ENCODE data around the gene MRM1.

MRM1 gene

DNA sequence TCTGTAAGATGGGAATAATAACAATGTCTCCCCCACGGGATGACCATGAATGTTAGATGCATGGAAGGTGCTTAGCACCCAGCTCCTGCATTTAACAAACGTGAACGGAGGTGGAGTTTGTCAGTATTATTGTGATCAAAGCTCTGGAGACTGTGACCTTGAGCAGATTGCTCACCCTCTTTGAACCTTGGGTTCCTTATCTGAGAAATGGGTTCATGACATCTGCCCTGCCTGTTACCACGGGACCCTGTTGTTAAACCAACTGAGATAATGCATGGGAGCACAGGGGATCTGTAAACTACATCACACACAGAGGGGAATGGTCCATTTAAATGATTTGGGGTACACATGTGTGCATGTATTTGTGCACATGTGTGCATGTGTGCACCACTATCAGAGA, 29.6 kb downstream of the MRM1 start (continued):
- no peak for TF ChIP-seq CSRNP3 (CRISPR knock-in tag; IDR thresholded peaks at IDR 0.05)
- TF ChIP-seq ESRRG (CRISPR knock-in tag; IDR thresholded peaks at IDR 0.05): no peak
- TF ChIP-seq, protein P1, sequence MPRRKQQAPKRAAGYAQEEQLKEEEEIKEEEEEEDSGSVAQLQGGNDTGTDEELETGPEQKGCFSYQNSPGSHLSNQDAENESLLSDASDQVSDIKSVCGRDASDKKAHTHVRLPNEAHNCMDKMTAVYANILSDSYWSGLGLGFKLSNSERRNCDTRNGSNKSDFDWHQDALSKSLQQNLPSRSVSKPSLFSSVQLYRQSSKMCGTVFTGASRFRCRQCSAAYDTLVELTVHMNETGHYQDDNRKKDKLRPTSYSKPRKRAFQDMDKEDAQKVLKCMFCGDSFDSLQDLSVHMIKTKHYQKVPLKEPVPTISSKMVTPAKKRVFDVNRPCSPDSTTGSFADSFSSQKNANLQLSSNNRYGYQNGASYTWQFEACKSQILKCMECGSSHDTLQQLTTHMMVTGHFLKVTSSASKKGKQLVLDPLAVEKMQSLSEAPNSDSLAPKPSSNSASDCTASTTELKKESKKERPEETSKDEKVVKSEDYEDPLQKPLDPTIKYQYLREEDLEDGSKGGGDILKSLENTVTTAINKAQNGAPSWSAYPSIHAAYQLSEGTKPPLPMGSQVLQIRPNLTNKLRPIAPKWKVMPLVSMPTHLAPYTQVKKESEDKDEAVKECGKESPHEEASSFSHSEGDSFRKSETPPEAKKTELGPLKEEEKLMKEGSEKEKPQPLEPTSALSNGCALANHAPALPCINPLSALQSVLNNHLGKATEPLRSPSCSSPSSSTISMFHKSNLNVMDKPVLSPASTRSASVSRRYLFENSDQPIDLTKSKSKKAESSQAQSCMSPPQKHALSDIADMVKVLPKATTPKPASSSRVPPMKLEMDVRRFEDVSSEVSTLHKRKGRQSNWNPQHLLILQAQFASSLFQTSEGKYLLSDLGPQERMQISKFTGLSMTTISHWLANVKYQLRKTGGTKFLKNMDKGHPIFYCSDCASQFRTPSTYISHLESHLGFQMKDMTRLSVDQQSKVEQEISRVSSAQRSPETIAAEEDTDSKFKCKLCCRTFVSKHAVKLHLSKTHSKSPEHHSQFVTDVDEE (CRISPR knock-in tag; IDR thresholded peaks at IDR 0.05): no peak
- no peak for TF ChIP-seq OSR1 (CRISPR knock-in tag; IDR thresholded peaks at IDR 0.05)
- TF ChIP-seq TOX (CRISPR knock-in tag; IDR thresholded peaks at IDR 0.05; ENCODE audit: borderline replicate concordance): no peak
- no peak for TF ChIP-seq ZNF70 (CRISPR knock-in tag; IDR thresholded peaks at IDR 0.05)

DNA sequence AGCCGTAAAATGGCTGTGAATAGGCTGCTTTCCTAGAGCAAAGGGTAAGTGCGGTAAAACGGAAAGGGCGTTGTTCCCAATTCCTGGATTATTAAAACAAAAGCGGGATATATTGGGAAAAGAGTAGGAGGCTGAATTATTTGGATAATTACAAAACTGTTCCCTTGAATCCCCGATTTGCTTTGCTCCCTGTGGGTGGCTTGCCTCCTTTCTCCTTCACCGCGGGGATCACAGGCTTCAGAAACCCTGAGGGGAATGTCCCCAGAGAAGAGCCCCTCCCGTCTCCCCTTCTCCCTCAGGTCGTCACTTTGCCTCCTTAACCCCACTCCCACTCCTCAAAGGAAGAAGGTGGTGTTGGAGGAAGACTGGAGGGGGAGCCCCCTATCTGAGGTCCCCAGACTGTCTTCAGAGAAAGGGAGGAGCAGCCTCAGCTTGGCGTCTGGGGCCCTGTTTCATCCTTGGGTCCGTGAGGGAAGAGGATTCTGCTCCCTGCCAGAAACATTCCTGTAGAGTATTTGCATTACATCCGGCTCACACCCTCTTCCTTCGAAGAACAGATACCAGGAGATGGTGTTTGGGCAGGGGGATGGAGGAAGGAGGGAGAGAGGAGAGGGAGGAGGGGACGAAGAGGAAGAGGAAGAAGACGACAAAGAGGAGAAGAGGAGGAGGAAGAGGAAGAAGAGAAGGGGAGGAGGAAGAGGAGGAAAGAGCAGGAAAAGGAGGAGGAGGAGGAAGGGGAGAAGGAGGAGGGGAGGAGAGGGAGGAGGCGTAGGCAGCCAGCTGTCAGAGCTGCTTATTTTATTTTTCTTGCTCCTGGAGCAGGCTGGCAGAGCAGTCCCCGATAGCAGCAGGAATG, 31.8 kb downstream of the MRM1 start:
- no peak for TF ChIP-seq BACH2 (CRISPR knock-in tag; IDR thresholded peaks at IDR 0.05; ENCODE audit: borderline replicate concordance)
- TF ChIP-seq GLIS3 (CRISPR knock-in tag; IDR thresholded peaks at IDR 0.05): no peak
- no peak for TF ChIP-seq PPARA (CRISPR knock-in tag; IDR thresholded peaks at IDR 0.05; ENCODE audit: borderline replicate concordance)
- TF ChIP-seq TCF4 (CRISPR knock-in tag; IDR thresholded peaks at IDR 0.05; ENCODE audit: borderline replicate concordance): no peak
- TF ChIP-seq ESRRG (CRISPR knock-in tag; IDR thresholded peaks at IDR 0.05): no peak
- no peak for TF ChIP-seq ISL1 (CRISPR knock-in tag; IDR thresholded peaks at IDR 0.05)
- TF ChIP-seq, protein P1 (CRISPR knock-in tag; IDR thresholded peaks at IDR 0.05): no peak
- no peak for TF ChIP-seq PATZ1 (CRISPR knock-in tag; IDR thresholded peaks at IDR 0.05; ENCODE audit: borderline replicate concordance)
- TF ChIP-seq TOX (CRISPR knock-in tag; IDR thresholded peaks at IDR 0.05; ENCODE audit: borderline replicate concordance): no peak
- TF ChIP-seq, protein P2, sequence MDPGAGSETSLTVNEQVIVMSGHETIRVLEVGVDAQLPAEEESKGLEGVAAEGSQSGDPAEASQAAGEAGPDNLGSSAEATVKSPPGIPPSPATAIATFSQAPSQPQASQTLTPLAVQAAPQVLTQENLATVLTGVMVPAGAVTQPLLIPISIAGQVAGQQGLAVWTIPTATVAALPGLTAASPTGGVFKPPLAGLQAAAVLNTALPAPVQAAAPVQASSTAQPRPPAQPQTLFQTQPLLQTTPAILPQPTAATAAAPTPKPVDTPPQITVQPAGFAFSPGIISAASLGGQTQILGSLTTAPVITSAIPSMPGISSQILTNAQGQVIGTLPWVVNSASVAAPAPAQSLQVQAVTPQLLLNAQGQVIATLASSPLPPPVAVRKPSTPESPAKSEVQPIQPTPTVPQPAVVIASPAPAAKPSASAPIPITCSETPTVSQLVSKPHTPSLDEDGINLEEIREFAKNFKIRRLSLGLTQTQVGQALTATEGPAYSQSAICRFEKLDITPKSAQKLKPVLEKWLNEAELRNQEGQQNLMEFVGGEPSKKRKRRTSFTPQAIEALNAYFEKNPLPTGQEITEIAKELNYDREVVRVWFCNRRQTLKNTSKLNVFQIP (CRISPR knock-in tag; IDR thresholded peaks at IDR 0.05; ENCODE audit: borderline replicate concordance, low read depth): no peak
- no peak for TF ChIP-seq ZNF70 (CRISPR knock-in tag; IDR thresholded peaks at IDR 0.05)
- no peak for TF ChIP-seq ARNTL (CRISPR knock-in tag; IDR thresholded peaks at IDR 0.05; ENCODE audit: borderline replicate concordance, low read depth)
- TF ChIP-seq ZFP3 (CRISPR knock-in tag; IDR thresholded peaks at IDR 0.05): no peak
- no peak for ATAC-seq

GRCh38 chr17:36640346-36640745, 39.0 kb downstream of the MRM1 start:
- ATAC-seq: no peak
- peak; percentile 84 for TF ChIP-seq ZNF8 (CRISPR knock-in tag; IDR thresholded peaks at IDR 0.05)
- no peak for TF ChIP-seq TCF4 (CRISPR knock-in tag; IDR thresholded peaks at IDR 0.05; ENCODE audit: borderline replicate concordance)
- TF ChIP-seq CSDC2 (CRISPR knock-in tag; IDR thresholded peaks at IDR 0.05): no peak
